Stimulated activated CD4-positive, alpha-beta T cell treated with anti-CD3 and anti-CD28 coated beads, Interleukin-1b, Interleukin-23, amount 100 ng/mL, for 24 hours (primary cell): ENCODE results near the gene UBE2I.
"Not testable (repeated sequence)": the region's sequence is repeated elsewhere in the genome, so short reads cannot be mapped to it uniquely, and the experiment has no call there.

ENCODE experiments used
- DNase-seq, 4 experiments: peaks; one replicate each; pipeline ENCODE4 v3.0.0-alpha.2; 2020; ENCODE audit warnings: low read depth in 4 of 4, low spot score in 1 of 4

UBE2I gene

GRCh38 chr16:1328136-1328535 lies 18.7 kb downstream of the UBE2I start:
- not testable (repeated sequence) for DNase-seq

DNA sequence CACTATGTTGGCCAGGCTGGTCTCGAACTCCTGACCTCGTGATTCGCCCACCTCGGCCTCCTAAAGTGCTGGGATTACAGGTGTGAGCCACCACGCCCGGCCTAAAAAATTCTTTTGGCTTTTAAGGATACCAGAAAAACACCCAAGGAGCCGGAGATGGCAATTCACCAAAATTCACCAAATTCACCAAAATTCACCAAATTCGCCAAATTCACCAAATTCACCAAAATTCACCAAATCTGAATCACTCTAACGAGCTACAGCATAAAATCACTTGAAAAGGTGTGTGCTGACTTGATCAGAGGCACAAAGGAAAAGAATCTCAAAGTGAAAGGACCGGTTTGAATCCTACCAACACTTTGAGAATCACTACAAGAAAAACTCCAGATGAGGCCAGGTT lies 19.5 kb downstream of the UBE2I start:
- not testable (repeated sequence) for DNase-seq

- DNase-seq, result no peak
Observed at GRCh38 chr16:1330260-1330914, 21.0 kb downstream of the UBE2I start.

- DNase-seq, result no peak
Observed at GRCh38 chr16:1330931-1331711, 21.7 kb downstream of the UBE2I start.

- DNase-seq, result no peak
Observed at GRCh38 chr16:1331712-1332617, 22.5 kb downstream of the UBE2I start.

DNA sequence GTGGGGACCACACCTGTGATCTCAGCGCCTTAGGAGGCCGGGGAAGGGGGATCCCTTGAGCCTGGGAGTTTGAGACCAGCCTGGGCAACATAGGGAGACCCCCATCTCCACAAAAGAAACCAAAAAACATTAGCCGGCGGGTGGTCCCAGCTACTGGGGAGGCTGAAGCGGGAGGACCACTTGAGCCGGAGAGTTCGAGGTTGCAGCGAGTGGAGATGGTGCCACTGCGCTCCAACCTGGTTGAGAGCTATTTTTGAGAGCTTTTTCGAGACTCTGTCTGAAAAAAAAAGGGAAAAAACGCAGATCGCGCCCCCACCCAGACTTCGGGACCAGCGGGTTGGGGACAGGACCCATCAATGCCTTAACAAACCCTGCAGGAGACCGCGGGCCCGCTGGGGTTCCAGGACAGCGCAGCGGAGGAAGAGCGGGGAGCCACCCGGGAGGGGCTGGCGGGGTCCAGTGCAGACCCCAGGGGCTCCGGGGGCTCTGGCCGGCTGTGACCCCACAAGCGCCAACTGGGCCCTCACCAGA lies 23.2 kb downstream of the UBE2I start:
- DNase-seq, result no peak

DNA sequence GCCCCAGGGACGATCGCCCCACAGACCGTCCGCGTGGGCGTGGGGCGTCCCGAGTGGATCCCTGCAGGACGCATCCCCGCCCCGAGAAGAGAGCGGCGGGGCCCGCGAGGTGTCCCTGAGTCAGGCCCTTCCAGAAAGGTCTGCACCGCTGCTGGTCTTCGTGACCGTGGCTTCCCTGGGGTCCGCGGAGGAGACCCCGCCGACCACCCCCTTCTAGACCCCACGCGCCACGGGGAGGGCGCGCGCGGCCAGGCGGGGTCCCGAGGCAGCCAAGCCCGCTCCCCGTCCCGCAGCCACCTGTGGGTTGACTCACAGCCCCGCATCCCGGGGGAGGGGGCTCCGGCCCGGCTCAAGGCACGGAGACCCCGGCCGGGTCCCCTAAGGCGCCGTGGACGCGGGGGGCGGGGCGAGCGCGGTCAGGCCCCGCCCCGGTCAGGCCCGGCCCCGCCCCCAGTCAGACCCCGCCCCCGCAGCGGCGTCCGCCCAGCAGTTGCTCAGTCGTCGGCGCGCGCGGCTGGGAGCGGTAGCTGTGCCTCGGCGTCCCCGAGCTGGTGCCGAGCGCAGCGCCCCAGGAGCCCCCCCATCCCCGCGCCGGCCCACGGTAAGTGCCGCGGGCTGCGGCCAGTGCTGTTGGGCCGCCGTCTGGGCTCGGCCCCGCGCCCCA lies 23.8 kb downstream of the UBE2I start, which contains the start of gene BAIAP3:
BAIAP3 (plus strand) TSS at position 497 of the 664 bp plus-strand sequence. CDS start 4,905 bp downstream, outside the sequence.
- peak in 2 of 4 experiments; percentile 29 to 38 for DNase-seq

DNA sequence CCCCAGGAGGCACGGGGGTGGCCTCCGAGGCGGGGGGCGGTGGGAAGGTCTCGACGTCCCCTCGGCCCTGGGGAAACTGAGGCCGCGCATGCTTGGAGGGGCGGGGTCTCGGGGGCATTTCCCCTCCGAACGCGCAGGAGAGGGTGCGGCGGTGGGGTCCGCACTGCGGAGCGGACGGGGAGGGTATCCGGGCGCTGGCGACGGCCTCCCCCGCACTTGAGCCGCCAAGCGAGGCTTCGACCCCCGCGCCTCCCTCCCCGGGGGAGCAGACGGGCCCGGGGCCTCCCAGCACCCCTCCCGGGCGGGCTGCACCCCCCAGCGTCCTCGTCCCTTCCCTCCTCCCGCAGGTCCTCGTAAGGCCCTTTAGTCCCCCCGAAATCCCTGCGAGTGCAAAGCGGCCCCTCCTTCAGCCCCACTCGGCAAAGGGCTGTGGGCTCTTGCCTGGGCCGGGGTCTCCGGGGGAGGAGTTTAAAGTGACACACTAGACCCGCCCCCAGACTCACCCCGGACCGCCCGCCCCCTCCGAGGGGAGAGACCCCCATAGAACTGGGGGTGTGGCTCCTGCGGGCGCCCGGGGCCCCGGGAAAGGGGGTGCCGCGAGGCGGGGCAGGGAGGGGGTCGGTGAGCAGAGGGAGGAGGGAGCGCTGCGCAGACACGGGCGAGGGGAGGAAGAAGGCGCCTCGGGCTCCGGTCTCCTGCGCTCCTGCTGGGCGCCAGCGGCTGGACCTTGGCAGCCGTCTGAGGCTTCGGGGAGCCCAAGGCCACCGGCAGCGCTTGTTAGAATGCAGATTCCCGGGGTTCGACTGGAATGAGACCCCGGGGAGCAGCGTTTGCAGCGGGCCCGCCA lies 24.6 kb downstream of the UBE2I start:
- no peak for DNase-seq

DNA sequence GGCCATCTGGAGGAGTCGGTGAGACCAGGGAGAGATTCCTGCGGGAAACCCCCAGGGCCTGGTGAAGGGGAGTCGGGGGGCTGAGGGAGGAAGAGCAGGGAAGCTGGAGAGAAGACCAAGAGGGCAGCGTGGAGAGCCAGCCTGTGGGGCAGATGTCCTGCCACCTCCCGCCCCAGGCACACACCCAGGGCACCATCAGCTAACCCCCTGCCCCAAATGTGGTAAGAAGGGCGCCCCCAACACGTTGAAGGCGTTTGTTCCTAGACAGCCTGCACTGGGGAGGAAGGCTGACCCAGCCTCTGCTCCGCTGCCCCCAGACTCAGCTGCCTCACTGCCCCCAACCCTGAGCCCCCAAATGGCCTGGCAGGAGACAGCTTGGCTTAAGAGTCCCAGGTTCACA lies 25.3 kb downstream of the UBE2I start:
- no peak for DNase-seq

GRCh38 chr16:1335211-1335971 lies 26.0 kb downstream of the UBE2I start:
- DNase-seq, result no peak

- no peak for DNase-seq
Observed at GRCh38 chr16:1335996-1336395, 26.6 kb downstream of the UBE2I start.

GRCh38 chr16:1336619-1337018 lies 27.2 kb downstream of the UBE2I start:
- DNase-seq, result no peak

- DNase-seq, result no peak
Observed at GRCh38 chr16:1337486-1337885, 28.1 kb downstream of the UBE2I start.

DNA sequence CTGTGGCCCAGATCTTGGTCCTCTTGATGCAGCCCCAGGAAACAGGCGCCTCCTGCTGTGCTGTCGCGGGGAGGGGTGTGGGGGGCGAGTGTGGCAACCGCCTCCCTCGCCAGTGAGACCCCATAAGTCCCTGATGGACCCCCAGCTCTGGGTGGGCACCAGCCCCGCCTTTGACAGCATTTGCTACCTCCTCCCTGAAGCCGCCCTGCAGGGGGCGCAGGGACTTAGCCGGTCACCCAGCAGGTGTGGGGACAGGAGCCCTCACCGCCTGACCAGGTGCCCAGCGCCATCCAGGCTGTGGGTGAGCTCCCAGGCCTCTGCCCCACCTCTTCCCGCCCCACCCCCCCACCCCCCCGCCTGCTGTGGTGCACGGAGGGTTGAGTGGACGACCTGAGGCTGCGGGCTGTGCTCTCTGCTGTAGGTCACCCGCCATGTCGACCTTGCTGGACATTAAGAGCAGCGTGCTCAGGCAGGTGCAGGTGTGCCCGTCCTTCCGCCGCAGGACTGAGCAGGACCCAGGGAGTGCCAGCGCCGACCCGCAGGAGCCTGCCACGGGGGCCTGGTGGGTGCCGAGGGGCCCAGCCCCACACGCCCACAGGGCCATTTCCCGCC lies 28.8 kb downstream of the UBE2I start:
- no peak for DNase-seq

DNA sequence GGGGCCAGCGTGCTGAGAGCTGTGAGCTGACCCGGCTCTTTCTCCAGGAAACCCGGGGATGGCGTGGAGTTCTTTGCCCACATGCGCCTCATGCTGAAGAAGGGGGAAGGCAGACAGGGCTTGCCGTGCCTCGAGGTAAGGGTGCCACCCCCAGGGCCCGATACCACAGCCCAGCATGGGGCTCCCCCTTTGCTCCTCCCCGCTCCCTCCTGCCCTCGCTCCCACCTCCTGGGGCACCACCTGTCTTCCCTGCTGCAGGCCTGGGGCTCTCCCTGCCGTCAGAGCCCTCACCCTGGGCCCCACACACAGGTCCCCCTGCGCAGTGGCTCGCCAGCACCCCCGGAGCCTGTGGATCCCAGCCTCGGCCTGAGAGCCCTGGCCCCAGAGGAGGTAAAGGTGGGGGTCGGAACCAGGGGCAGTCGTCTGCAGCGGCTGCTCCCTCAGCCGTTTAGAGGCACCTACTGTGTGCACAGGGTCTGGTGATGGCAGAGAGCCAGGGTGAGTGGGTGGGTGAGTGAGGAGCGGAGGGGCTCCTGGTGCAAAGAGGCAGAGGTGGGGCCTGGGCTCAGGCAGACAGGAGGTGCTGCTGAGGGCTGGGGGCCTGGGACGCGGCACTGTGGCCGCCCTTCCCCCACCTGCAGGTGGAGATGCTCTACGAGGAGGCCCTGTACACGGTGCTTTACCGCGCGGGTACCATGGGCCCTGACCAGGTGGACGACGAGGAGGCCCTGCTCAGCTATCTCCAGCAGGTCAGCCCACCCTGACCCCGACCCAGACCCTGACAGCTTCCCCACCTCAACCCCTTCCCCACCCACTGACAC lies 29.6 kb downstream of the UBE2I start:
- DNase-seq, result no peak

GRCh38 chr16:1340730-1341494 lies 31.5 kb downstream of the UBE2I start:
- DNase-seq, result no peak
